HG03175 (cell line): Measurements from ENCODE around the gene CDKN2C.
A peak's percentile ranks its signal among the peaks of the same experiment; 100 is the strongest.

Experiments
- ATAC-seq: cut with Tn5 transposase; IDR thresholded peaks from one replicate; pipeline ENCODE4 v1.9.1; 2021; ENCODE audit warnings: mild to moderate bottlenecking, moderate library complexity; ENCODE audit not compliant: unreplicated experiment

The CDKN2C gene

GRCh38 chr1:50959913-50960844, 9.9 kb upstream of the CDKN2C start, which contains the start of gene FAF1:
TSS of gene FAF1 (minus strand) at chr1:50960267. CDS start at chr1:50959811, 456 bp downstream.
- peak; percentile 88 for ATAC-seq

- ATAC-seq: no peak
Observed at GRCh38 chr1:50964863-50965262, 5.2 kb upstream of the CDKN2C start.

GRCh38 chr1:50966991-50967390, 3.1 kb upstream of the CDKN2C start:
- no peak for ATAC-seq

- ATAC-seq: no peak
Observed at GRCh38 chr1:50967416-50968157, 2.5 kb upstream of the CDKN2C start.

- peak; percentile 71 for ATAC-seq
Observed at GRCh38 chr1:50968158-50968820, 1.8 kb upstream of the CDKN2C start.

GRCh38 chr1:50968821-50969610, 1.0 kb upstream of the CDKN2C start:
- peak; percentile 22 for ATAC-seq

GRCh38 chr1:50970509-50970887, 453 bp downstream of the CDKN2C start:
- ATAC-seq: no peak

- no peak for ATAC-seq
Observed at GRCh38 chr1:50970931-50971582, 1.0 kb downstream of the CDKN2C start.

- no peak for ATAC-seq
Observed at GRCh38 chr1:50971748-50972305, 1.8 kb downstream of the CDKN2C start.

GRCh38 chr1:50972766-50973165, 2.7 kb downstream of the CDKN2C start:
- no peak for ATAC-seq

GRCh38 chr1:50973255-50973654, 3.2 kb downstream of the CDKN2C start:
- ATAC-seq: no peak

- no peak for ATAC-seq
Observed at GRCh38 chr1:50973875-50974617, 4.0 kb downstream of the CDKN2C start.

- no peak for ATAC-seq
Observed at GRCh38 chr1:50974618-50974935, 4.5 kb downstream of the CDKN2C start.

GRCh38 chr1:50975436-50975835, 5.4 kb downstream of the CDKN2C start:
- ATAC-seq: no peak

- no peak for ATAC-seq
Observed at GRCh38 chr1:50976111-50976889, 6.3 kb downstream of the CDKN2C start.

- peak; percentile 59 for ATAC-seq
Observed at GRCh38 chr1:50976890-50977574, 7.0 kb downstream of the CDKN2C start.

GRCh38 chr1:50977575-50978143, 7.6 kb downstream of the CDKN2C start:
- ATAC-seq: peak; percentile 57
